Effector memory CD8-positive, alpha-beta T cell (primary cell): Measurements from ENCODE around the gene TBX4.

Experiments
- ATAC-seq: fragments of 150-1000 bp; cut with Tn5 transposase; replicated peaks from 2 replicates; pipeline ENCODE4 v1.10.0; 2021; ENCODE audit warnings: mild to moderate bottlenecking, moderate library complexity
- DNase-seq, 3 experiments: peaks; one replicate each; pipeline ENCODE4 v3.0.0; 2021
- H3K27ac Mint-ChIP-seq, 2 donors: one replicate each; pipeline ENCODE4 v1.8.0; 2022; ENCODE audit warnings: mild to moderate bottlenecking in 2 of 2, mixed read lengths in 2 of 2, moderate library complexity in 2 of 2
- H3K27me3 Mint-ChIP-seq, 2 donors: one replicate each; pipeline ENCODE4 v1.8.0; 2022; ENCODE audit warnings: mixed read lengths in 2 of 2
- H3K36me3 Mint-ChIP-seq: one replicate; pipeline ENCODE4 v1.8.0; 2022; ENCODE audit warnings: mild to moderate bottlenecking, moderate library complexity, mixed read lengths; ENCODE audit not compliant: insufficient read depth
- H3K4me1 Mint-ChIP-seq, 2 donors: one replicate each; pipeline ENCODE4 v1.8.0; 2022; ENCODE audit warnings: low read depth in 2 of 2, mixed read lengths in 2 of 2
- H3K4me3 Mint-ChIP-seq, 2 donors: one replicate each; pipeline ENCODE4 v1.8.0; 2022; ENCODE audit warnings: mild to moderate bottlenecking in 2 of 2, mixed read lengths in 2 of 2, moderate library complexity in 2 of 2
- H3K9me3 Mint-ChIP-seq, 2 donors: one replicate each; pipeline ENCODE4 v1.8.0; 2022; ENCODE audit warnings: mixed read lengths in 2 of 2

Gene TBX4

DNA sequence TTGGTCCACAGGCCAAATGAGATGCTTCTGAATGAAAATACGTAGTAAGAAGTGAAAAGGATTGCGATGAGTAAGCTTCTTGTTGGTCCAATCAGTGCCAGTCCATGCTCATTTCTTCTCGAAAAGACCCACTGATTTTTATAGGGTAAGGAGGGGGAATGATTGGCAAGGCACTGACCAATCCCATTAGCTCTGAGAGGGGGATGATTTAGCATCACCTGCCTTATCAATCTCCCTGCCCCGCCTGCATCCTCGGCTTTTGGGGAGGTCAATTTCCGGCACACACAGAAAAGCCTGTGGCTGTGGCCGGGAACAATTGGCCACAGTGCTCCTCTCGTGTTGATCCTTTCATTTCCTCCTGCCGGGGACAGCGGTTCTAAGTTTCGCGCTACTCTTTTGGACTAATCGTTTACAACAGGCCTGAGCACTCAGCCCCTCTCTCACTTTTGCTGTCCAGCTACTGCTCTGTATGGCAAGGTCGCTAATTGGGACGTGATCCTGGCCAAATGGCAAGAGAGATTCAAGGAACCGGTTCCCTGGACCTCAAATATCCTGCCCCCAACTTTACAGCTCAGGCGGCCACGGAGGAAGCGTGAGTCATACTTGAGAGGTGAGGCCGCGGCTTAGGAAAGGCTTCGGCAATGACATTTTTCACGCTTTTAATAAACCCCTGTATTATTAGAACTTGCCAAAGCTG is 43.1 kb downstream of the TBX4 start:
- peak; percentile 61 for ATAC-seq
- Mint-ChIP-seq H3K4me1 (peaks cover 8 to 9% of the 10 kb centered on the region in 2 donors), H3K27me3 (peaks cover 7 to 16% of the 10 kb centered on the region in 2 donors), H3K9me3 (no peaks in the 10 kb centered on the region), H3K27ac (peak overlapping the region in 1 of 2 donors; percentile 75), H3K4me3 (peak overlapping the region; percentile 55 to 74), H3K36me3 (no peaks in the 10 kb centered on the region)
- DNase-seq: peak in 1 of 3 experiments; percentile 5

DNA sequence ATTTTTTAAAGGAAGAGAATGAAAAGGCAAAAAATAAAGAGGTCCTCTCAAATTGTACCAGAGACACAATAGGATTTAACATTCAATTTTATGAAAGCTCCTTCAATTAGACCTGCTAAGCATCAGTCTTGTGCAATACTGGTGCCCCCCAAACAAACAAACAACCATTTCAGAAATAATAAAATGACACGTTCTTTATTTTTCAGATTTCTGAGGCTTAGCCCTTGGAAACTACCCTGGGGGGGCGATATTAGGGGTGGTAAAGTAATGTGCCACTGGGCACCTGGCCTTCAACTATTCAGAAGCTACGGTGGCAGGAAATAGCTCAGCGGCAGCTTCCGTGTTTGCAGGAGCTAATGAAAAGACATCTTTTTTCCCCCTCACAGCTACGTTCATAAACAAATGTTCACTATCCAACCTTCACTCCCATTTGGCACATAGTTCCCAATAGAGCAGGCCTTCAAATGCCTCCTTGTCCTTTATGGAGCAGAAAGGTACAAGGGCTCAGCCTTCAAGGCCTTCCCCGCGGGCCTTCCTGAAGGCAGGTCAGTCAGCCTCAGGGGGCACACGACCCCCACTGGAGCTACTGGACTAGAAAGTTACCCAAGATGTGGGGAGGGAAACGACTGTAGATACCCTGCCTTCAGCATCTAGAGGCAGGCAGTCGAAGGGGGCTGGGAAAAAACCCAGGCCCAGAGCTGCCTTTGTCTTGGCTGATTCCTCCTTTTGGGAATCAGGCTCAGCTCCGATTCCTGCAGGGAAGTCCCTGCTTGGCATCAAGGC is 44.1 kb downstream of the TBX4 start:
- Mint-ChIP-seq H3K4me3 (peak overlapping the region; percentile 55 to 74), H3K27me3 (peaks cover 8 to 16% of the 10 kb centered on the region in 2 donors), H3K9me3 (no peaks in the 10 kb centered on the region), H3K36me3 (no peaks in the 10 kb centered on the region), H3K4me1 (peaks cover 8 to 9% of the 10 kb centered on the region in 2 donors), H3K27ac (peak overlapping the region in 1 of 2 donors; percentile 75)
- ATAC-seq (no peak), DNase-seq (no peak)

DNA sequence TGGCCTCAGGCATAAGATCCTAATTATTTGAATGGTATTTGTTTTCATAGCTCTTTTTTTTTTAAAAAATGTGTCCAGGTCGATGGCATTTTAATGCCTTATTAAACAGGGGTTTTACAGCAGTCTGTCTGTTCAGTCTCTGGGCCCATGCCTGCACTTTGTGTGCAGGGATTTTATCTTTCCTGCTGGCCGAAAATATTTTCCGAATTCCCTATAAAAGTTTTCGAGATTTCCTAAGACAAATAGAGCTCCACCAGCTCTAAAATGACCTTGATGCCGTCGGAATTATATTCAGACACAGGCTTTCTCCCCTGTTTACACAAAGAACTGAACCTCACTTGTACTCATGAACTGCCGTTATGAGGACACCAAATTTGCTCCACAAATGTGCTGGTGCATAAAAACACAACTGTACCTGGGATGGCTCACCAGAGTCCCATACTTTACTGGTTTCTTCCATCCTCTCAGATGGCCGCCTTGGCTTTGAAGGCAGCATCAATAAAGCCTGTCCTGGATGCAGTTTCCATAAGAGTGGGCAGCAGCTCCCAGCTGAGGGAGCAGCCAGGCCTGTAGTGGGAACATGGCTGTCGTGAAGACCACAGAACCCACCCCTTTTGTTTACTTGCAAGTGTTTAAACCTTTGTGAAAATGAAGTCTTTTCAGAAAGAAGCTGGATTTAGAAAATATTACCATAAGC is 44.9 kb downstream of the TBX4 start:
- H3K4me1 Mint-ChIP-seq: peaks cover 8 to 9% of the 10 kb centered on the region in 2 donors
- DNase-seq: no peak
- no peak overlapping the region for H3K4me3 Mint-ChIP-seq
- ATAC-seq: no peak
- H3K9me3 Mint-ChIP-seq: no peaks in the 10 kb centered on the region
- no peaks in the 10 kb centered on the region for H3K36me3 Mint-ChIP-seq
- peak overlapping the region in 1 of 2 donors; percentile 23 for H3K27ac Mint-ChIP-seq
- H3K27me3 Mint-ChIP-seq: peaks cover 16 to 23% of the 10 kb centered on the region in 2 donors

DNA sequence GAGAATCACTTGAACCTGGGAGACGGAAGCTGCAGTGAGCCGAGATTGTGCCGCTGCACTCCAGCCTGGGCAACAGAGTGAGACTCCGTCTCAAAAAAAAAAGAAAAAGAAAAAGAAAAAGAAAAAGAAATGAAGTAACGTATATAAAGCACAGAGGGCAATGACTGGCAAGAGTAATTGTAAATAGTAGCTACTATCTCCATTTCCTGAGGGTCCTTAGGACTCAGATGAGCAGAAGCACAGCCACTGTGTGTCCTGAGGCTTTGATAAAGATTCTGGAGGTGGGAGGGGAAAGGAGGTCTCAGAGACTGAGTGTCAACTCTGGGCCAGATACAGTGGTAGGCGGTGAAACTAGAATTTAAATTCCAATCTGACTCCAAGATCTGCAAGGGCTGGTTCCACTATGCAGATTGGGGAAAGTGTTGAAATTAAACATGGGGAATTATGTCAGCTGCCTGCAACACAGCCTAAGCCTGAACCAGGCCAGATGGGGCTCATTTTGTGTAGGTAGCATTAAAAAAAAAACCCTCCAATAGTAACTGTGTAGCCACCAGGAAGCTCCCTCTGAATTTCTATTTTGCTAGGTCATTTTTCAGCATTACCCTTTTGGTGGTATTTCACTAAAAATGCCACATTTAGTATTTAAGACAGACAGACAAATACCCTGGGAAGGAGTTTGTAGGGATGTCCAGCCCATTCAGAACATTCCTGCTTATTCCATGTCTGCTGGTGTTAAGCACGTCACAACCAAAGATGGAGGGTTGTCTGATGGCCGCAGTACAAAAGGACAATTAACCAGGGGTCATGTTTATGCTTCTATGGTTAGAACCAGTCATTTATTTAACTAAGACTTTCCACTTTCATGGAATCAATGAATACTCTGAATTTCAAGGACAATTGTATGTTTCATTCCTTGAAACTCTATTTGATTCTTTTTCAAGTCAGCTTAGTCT is 46.1 kb downstream of the TBX4 start:
- Mint-ChIP-seq H3K4me3 (no peak overlapping the region), H3K27ac (no peak overlapping the region), H3K36me3 (no peaks in the 10 kb centered on the region), H3K27me3 (peaks cover 17 to 26% of the 10 kb centered on the region in 2 donors), H3K4me1 (peaks cover 6 to 9% of the 10 kb centered on the region in 2 donors), H3K9me3 (no peaks in the 10 kb centered on the region)
- ATAC-seq: no peak
- no peak for DNase-seq

DNA sequence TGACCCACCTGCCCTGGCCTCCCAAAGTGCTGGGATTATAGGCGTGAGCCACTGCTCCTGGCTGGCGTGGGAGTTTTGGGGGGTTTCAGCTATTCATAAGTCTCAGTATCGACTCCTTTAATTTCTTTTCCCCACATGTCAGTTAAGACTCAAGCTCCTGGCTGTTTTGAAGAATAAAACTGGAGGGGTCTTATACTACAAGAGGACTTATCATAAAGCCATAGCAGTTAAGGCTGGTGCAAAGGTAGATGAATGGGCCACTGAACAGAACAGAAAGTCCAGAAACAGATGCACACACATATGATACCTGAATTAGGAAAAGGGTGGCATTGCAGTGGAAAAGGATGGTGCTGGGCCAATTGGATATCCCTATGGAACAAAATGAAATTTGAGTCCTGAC is 47.4 kb downstream of the TBX4 start:
- peaks cover 22 to 32% of the 10 kb centered on the region in 2 donors for H3K27me3 Mint-ChIP-seq
- ATAC-seq: no peak
- no peaks in the 10 kb centered on the region for H3K36me3 Mint-ChIP-seq
- no peak overlapping the region for H3K27ac Mint-ChIP-seq
- no peaks in the 10 kb centered on the region for H3K9me3 Mint-ChIP-seq
- H3K4me1 Mint-ChIP-seq: peaks cover 6 to 9% of the 10 kb centered on the region in 2 donors
- H3K4me3 Mint-ChIP-seq: no peak overlapping the region
- DNase-seq: no peak

DNA sequence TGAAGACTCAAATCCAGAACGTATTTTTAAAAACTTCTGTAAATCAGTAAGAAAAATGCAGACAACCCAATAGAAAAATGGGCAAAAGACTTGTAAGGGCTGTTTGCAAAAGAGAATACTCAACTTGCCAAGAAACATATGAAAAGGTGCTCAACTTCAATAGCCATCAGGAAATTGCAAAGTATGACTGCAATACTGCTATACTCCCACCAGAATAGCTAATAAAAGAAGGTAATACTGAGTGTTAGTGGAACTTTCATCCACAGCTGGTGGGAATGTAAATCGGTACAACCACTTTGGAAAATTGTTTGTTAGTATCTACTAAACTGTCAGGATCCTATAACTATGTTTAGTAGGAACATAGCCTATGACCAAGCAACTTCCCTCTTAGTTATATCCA is 48.1 kb downstream of the TBX4 start:
- peaks cover 5 to 9% of the 10 kb centered on the region in 2 donors for H3K4me1 Mint-ChIP-seq
- H3K36me3 Mint-ChIP-seq: no peaks in the 10 kb centered on the region
- H3K4me3 Mint-ChIP-seq: no peak overlapping the region
- H3K27me3 Mint-ChIP-seq: peaks cover 29 to 39% of the 10 kb centered on the region in 2 donors
- no peaks in the 10 kb centered on the region for H3K9me3 Mint-ChIP-seq
- no peak for DNase-seq
- ATAC-seq: no peak
- no peak overlapping the region for H3K27ac Mint-ChIP-seq

DNA sequence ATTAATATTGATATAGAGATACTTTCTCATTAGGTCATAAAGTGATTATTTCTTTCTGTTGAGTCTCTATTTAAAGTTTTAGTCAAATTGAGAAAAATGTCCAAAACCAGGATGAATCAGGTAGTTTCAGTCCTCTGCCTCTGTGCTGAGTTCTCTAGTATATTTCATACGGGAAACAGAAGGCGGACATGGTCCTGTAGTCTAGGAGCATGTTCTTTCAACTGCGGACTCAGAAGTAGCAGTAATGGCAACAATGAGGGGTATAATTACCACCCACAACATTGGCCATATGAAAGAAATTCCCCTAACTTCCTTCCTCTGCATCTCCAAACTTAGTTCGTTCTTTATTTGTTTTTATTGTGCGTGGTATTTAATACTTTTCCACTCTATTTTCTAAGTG is 50.1 kb downstream of the TBX4 start:
- DNase-seq (no peak), ATAC-seq (no peak)
- Mint-ChIP-seq H3K4me3 (no peak overlapping the region), H3K4me1 (no peaks in the 10 kb centered on the region), H3K36me3 (no peaks in the 10 kb centered on the region), H3K27ac (no peak overlapping the region), H3K27me3 (peaks cover 36 to 43% of the 10 kb centered on the region in 2 donors), H3K9me3 (no peaks in the 10 kb centered on the region)

DNA sequence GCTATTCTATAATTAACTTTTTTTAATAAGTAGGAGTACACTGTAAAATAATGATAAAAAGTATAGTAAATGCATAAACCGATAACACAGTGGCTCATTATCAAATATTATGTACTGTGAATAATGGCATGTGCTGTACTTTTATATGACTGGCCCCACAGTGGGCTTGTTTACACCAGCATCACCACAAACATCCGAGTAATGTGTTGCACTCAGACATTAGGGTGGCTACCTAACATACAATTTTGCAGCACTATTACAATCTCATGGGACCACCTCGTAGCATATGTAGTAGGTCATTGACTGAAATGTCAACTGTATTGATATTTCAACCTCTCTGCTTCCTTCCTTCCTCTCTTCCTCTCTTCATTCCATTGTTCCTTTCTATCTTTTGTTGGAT is 51.7 kb downstream of the TBX4 start:
- no peaks in the 10 kb centered on the region for H3K36me3 Mint-ChIP-seq
- H3K4me3 Mint-ChIP-seq: no peak overlapping the region
- H3K4me1 Mint-ChIP-seq: no peaks in the 10 kb centered on the region
- DNase-seq (no peak), ATAC-seq (no peak)
- H3K9me3 Mint-ChIP-seq: no peaks in the 10 kb centered on the region
- H3K27ac Mint-ChIP-seq: no peak overlapping the region
- peaks cover 39 to 43% of the 10 kb centered on the region in 2 donors for H3K27me3 Mint-ChIP-seq

DNA sequence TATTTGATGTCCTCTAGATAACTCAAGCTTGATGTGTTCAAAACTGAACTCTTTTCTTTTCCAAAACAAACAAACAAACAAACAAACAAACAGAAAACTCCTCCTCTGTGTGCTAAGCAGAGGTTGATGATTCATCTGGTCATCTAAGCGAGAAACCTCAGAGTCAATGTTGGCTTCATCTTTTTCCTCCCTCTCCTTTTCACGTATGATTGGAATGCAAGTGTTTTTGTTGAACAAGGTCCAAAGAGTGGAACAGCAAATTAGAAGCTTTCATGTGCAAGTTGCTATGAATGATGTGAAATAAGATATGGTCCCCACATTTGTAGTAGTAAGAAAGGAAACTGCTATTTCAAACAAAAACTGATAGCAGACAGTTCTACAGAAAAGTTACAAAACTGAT is 52.5 kb downstream of the TBX4 start:
- no peak overlapping the region for H3K27ac Mint-ChIP-seq
- ATAC-seq (no peak), DNase-seq (no peak)
- H3K9me3 Mint-ChIP-seq: no peaks in the 10 kb centered on the region
- H3K4me1 Mint-ChIP-seq: no peaks in the 10 kb centered on the region
- no peaks in the 10 kb centered on the region for H3K36me3 Mint-ChIP-seq
- no peak overlapping the region for H3K4me3 Mint-ChIP-seq
- H3K27me3 Mint-ChIP-seq: peaks cover 44 to 46% of the 10 kb centered on the region in 2 donors

DNA sequence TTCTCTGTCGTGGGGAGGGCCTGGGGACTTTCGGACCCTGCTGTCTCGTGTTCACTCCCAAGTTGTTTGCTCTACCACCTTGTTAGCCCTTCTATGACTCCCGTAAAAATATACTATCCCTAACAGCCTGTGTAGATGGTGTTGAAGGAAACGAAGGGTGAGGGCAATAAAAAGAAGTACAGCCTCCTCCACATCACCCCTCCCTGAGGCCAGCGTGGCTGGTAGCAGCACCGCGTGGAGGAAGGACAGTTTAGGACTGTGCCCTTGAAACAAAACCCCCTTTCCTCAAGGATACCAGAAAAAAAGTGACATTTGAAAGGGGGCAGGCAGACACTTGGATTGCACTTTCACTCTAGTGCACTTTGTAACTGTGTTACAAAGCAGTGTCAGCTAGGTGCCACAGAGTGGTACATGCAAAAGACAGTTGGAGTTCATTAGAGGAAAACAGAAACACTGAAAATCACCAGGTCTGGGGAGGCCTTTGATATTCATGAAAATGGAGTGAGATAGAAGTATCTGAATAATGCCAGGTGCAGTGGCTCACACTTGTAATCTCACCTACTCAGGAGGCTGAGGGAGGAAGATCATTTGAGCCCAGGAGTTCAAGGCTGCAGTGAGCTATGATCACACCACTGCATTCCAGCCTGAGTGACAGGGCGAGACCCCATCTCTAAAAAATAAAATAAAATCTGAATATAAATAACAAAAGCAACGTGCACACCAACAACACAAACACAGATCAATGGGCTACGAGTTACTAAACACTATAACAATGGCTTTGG is 53.8 kb downstream of the TBX4 start:
- Mint-ChIP-seq H3K9me3 (no peaks in the 10 kb centered on the region), H3K27me3 (peaks cover 54 to 56% of the 10 kb centered on the region in 2 donors), H3K4me1 (no peaks in the 10 kb centered on the region), H3K4me3 (no peak overlapping the region), H3K36me3 (no peaks in the 10 kb centered on the region), H3K27ac (no peak overlapping the region)
- ATAC-seq: no peak
- DNase-seq: no peak

DNA sequence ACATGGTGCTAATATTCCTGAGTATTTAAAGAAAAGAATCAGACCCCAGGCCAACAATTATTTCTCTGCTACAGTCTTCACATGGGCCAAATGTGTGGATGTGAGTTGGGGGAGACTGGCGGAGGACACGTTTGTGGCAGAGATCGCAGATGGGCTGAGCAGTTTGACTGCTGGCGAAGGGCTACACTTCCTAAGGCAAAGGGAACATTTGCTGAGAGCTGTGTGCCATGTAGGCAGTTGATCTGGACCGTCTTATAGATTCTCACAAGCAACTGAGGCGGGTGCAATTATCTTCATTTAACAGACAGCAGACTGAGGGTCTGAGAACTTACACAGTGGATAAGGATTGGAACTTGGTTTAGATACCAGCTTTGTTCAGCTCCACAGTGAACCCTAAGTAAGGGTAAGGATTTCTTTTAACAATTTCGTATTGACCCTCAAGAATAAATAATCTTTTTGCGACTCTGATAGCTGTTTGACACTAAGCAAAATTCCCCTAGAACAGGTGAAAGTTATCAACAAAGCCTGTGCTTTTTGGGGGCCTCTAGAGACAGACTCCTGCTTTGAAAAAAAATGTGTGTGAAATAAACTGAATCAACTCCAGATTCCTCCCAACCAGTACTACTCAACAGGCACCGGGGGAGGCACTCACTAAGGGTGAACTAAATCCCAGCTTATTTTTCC is 55.3 kb downstream of the TBX4 start:
- H3K4me3 Mint-ChIP-seq: no peak overlapping the region
- H3K9me3 Mint-ChIP-seq: no peaks in the 10 kb centered on the region
- ATAC-seq (no peak), DNase-seq (no peak)
- no peak overlapping the region for H3K27ac Mint-ChIP-seq
- no peaks in the 10 kb centered on the region for H3K36me3 Mint-ChIP-seq
- peaks cover 45 to 46% of the 10 kb centered on the region in 2 donors for H3K27me3 Mint-ChIP-seq
- no peaks in the 10 kb centered on the region for H3K4me1 Mint-ChIP-seq

DNA sequence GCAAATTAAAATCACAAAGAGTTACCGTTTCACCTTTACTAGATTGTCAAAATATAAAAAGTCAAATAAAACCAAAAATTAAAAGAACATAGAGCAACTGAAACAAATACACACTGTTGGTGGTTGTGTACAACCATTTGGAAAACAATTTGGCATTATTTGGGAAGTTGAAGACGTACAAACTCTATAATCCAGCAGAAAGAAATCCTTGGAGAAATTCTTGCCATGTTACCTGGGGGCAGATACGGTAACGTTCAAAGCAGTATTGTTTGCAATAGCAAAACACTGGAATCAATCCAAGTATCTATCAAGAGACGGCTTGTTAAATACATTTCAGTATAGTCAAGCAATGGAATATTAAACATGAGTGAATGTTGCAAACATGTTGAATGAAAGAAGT is 56.7 kb downstream of the TBX4 start:
- Mint-ChIP-seq H3K9me3 (no peaks in the 10 kb centered on the region), H3K4me1 (no peaks in the 10 kb centered on the region), H3K27ac (no peak overlapping the region), H3K36me3 (no peaks in the 10 kb centered on the region), H3K4me3 (no peak overlapping the region), H3K27me3 (peaks cover 45 to 48% of the 10 kb centered on the region in 2 donors)
- ATAC-seq: no peak
- no peak for DNase-seq
